ENCODE measurements around the gene TPPP2.

TPPP2 gene

GRCh38 chr14:21072781-21073339, 42.8 kb downstream of the TPPP2 start:
- Mint-ChIP-seq H3K27ac (no peak overlapping the region), H3K9me3 (no peaks in the 10 kb centered on the region), H3K4me3 (no peak overlapping the region), H3K4me1 (peaks cover 27% of the 10 kb centered on the region), H3K36me3 (no peaks in the 10 kb centered on the region), H3K27me3 (peaks cover 28% of the 10 kb centered on the region)

DNA sequence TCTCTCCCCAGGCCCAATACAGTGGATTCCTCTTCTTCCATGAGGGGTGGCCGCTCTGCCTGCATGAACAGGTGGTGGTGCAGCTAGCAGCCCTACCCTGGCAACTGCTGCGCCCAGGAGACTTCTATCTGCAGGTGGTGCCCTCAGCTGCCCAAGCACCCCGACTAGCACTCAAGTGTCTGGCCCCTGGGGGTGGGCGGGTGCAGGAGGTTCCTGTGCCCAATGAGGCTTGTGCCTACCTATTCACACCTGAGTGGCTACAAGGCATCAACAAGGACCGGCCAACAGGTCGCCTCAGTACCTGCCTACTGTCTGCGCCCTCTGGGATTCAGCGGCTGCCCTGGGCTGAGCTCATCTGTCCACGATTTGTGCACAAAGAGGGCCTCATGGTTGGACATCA, 43.9 kb downstream of the TPPP2 start:
- no peak overlapping the region for H3K4me3 Mint-ChIP-seq
- peaks cover 21% of the 10 kb centered on the region for H3K27me3 Mint-ChIP-seq
- H3K36me3 Mint-ChIP-seq, result no peaks in the 10 kb centered on the region
- no peaks in the 10 kb centered on the region for H3K9me3 Mint-ChIP-seq
- no peak overlapping the region for H3K27ac Mint-ChIP-seq
- peaks cover 20% of the 10 kb centered on the region for H3K4me1 Mint-ChIP-seq

GRCh38 chr14:21074398-21075272, 44.6 kb downstream of the TPPP2 start:
- peaks cover 14% of the 10 kb centered on the region for H3K27me3 Mint-ChIP-seq
- peaks cover 13% of the 10 kb centered on the region for H3K4me1 Mint-ChIP-seq
- no peak overlapping the region for H3K4me3 Mint-ChIP-seq
- H3K9me3 Mint-ChIP-seq, result no peaks in the 10 kb centered on the region
- H3K36me3 Mint-ChIP-seq, result no peaks in the 10 kb centered on the region
- H3K27ac Mint-ChIP-seq, result no peak overlapping the region

GRCh38 chr14:21075719-21076437, 45.9 kb downstream of the TPPP2 start:
- no peak overlapping the region for H3K4me3 Mint-ChIP-seq
- peaks cover 11% of the 10 kb centered on the region for H3K27me3 Mint-ChIP-seq
- H3K4me1 Mint-ChIP-seq, result peaks cover 10% of the 10 kb centered on the region
- no peaks in the 10 kb centered on the region for H3K36me3 Mint-ChIP-seq
- no peak overlapping the region for H3K27ac Mint-ChIP-seq
- no peaks in the 10 kb centered on the region for H3K9me3 Mint-ChIP-seq

GRCh38 chr14:21077672-21078071, 47.7 kb downstream of the TPPP2 start:
- no peak overlapping the region for H3K4me3 Mint-ChIP-seq
- H3K4me1 Mint-ChIP-seq, result no peaks in the 10 kb centered on the region
- H3K9me3 Mint-ChIP-seq, result no peaks in the 10 kb centered on the region
- H3K27me3 Mint-ChIP-seq, result peaks cover 3% of the 10 kb centered on the region
- no peak overlapping the region for H3K27ac Mint-ChIP-seq
- H3K36me3 Mint-ChIP-seq, result no peaks in the 10 kb centered on the region

DNA sequence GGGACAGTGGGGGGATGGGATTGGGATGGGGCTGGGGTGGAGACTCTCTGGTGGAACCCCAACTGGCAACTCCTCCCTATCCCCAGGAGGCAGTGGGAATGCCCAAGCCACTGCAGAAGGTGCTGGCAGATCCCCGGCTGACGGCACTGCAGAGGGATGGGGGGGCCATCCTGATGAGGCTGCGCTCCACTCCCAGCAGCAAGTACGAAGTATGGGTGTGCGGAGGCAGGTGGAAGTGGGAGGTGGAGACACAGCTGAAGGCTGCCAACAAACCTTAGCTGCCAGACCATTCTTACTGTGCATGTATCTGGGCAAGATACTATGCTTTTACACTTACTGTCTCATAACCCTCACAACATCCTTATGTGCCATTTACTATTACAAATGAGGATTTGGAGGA, 48.3 kb downstream of the TPPP2 start:
- H3K36me3 Mint-ChIP-seq, result no peaks in the 10 kb centered on the region
- no peak overlapping the region for H3K4me3 Mint-ChIP-seq
- H3K27me3 Mint-ChIP-seq, result peaks cover 1% of the 10 kb centered on the region
- H3K9me3 Mint-ChIP-seq, result no peaks in the 10 kb centered on the region
- no peaks in the 10 kb centered on the region for H3K4me1 Mint-ChIP-seq
- H3K27ac Mint-ChIP-seq, result no peak overlapping the region

DNA sequence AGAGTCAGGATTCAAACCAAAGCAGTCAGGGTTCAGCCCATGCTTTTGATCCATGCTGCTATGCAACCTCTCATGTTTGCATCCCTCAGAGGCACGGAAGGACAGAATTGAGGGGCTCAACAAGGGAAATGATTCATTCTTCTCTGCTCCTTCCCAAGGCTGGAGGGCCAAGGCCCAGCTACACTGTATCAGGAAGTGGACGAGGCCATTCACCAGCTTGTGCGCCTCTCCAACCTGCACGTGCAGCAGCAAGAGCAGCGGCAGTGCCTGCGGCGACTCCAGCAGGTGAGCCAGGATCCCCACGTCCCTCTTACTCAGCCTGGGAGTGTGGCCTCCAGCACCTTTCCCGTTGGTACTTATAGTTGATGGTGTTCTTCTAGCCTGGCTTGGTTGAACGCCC, 48.7 kb downstream of the TPPP2 start:
- Mint-ChIP-seq H3K4me1 (no peaks in the 10 kb centered on the region), H3K9me3 (no peaks in the 10 kb centered on the region), H3K27me3 (no peaks in the 10 kb centered on the region), H3K4me3 (no peak overlapping the region), H3K36me3 (no peaks in the 10 kb centered on the region), H3K27ac (no peak overlapping the region)

DNA sequence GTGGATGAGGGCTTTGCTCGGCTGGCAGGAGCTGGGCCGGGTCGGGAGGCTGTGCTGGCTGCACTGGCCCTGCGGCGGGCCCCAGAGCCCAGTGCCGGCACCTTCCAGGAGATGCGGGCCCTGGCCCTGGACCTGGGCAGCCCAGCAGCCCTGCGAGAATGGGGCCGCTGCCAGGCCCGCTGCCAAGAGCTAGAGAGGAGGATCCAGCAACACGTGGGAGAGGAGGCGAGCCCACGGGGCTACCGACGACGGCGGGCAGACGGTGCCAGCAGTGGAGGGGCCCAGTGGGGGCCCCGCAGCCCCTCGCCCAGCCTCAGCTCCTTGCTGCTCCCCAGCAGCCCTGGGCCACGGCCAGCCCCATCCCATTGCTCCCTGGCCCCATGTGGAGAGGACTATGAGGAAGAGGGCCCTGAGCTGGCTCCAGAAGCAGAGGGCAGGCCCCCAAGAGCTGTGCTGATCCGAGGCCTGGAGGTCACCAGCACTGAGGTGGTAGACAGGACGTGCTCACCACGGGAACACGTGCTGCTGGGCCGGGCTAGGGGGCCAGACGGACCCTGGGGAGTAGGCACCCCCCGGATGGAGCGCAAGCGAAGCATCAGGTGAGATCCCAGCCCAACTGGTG, 51.6 kb downstream of the TPPP2 start:
- Mint-ChIP-seq H3K27me3 (no peaks in the 10 kb centered on the region), H3K9me3 (no peaks in the 10 kb centered on the region), H3K4me3 (no peak overlapping the region), H3K36me3 (no peaks in the 10 kb centered on the region), H3K4me1 (peaks cover 4% of the 10 kb centered on the region), H3K27ac (no peak overlapping the region)
